GM19043 (cell line): Measurements from ENCODE around the gene WDR7.

Source experiments
- ATAC-seq: cut with Tn5 transposase; IDR thresholded peaks from one replicate; pipeline ENCODE4 v1.9.1; 2021; ENCODE audit warnings: low read depth; ENCODE audit not compliant: unreplicated experiment

WDR7 gene

GRCh38 chr18:56650944-56651770, at the start of gene WDR7:
Gene WDR7 (plus strand): TSS chr18:56651359. CDS start chr18:56672516, 21,157 bp downstream.
- ATAC-seq = peak; percentile 91

DNA sequence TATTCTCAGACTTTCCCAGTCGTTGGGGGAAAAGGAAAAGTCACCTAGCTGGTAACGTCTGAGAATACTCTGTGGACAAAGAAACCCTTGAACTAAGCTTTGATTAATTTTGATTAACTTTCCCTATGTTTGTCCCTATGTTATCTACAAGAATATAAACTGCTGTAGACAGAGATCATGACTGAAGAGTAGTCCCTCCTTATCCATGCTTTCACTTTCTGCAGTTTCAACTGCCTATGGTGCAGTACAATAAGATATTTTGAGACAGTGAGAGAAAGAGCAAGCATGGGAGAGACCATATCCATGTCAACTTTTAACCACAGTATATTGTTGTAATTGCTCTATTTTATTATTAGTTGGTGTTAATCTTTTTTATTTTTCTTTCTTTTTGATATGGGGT, 44.5 kb upstream of the WDR7 start:
- no peak for ATAC-seq

DNA sequence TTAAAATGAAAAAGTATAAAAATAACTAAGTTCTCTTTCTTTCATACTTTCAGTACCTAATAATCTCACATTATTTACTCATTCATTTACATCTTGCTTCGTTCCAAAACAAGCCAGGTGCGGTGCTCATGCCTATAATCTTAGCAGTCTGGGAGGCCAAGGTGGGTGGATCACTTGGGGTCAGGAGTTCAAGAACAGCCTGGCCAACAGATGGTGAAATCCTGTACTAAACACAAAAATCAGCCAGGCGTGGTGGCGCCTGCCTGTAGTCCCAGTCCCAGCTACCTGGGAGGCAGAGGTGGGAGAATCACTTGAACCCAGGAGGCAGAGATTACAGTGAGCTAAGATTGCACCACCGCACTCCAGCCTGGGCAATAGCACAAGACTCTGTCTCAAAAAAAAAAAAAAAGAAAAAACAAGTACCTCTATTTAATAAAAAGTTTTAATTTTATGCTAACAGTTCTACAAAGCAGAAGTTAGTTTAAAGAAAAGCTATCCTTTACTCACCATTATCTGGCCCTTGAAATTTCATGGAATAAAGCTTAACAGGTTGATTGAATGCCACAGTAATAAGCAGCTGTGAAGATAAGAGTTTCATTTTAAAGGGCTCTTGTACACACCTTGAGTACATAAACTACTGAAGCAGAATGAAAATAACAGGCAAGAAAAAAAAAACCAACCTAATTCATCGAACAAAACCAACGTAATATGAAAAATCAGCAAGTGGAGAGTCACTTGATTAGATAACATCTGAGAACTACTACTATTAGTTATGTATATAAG, 35.2 kb upstream of the WDR7 start:
- peak; percentile 45 for ATAC-seq

DNA sequence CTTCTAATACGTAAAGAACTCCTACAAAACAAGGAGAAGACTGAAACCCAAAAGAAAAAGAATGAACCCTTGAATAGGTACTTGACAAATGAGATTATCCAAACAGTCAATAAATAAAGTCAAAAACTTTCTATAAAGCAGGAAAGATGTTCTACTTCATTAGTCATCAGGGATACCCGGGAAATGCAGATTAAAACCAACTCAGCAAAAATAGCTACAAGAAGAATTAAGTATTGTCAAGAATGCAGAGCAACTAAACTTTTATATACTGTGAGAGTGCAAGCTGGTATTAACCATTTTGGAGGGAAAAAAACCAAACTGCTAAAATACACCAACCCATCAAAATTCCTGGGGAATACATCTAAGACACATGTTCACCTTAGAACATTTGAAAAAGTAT, 23.2 kb upstream of the WDR7 start:
- no peak for ATAC-seq

DNA sequence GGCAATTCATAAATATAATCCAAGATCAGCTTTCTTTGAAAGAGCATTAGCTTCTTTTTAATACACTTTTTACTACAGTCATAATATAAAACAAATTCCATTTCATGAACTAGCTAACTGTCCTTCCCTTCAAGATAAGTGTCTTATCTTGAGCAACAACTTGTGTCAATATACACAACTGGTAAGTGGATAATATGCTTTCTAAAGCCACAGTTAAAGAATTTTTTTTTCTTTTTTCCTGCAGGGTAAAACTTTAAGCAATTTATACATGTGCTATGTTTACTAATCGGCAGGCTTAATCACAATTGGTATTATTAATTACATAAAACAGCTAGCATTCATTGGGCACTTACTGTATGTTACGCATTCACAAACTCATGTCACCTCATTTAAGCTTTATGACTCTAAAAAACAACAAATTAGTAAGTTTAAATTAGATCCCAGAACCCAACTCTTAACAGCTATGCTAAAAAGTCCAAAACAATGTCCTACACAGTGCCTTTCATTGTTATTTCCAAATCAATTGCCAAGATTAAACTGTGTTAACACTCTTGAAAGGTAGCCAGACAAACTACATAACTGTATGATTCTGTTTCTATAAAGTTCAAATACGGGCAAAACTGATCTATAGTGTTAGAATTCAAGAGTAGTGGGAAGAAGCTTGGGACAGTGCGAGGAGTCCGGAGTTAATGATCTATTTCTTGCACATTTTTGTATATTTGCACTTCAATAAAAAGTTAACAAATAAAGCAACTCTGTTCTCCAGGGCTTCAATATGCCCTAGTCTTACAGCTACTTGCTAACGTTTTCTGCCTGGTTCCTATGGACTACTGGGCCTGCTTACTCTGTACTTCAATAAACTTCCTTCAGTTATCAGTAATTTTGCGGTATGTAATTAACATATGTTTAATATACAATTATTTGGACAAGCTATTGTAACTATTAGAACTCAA, 18.8 kb upstream of the WDR7 start:
- no peak for ATAC-seq

GRCh38 chr18:56635007-56635406, 16.2 kb upstream of the WDR7 start:
- no peak for ATAC-seq

DNA sequence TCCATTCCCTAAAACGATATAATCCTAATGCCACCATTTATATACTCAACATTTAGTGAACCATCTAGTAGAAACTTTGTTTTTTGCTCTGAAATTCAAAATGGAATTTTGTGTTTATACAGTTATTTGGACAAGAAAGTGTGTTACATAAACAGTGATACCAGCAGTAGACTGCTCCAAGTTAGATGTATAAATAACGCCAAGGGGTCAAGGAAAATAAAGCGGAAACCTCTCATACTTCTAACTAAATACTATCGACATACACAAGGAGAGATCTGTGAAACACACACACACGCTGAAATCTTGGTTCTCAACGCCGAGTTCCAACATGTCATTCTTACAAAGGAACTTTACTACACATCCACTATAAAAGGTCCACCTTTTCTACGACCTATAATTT, 14.0 kb upstream of the WDR7 start:
- no peak for ATAC-seq

DNA sequence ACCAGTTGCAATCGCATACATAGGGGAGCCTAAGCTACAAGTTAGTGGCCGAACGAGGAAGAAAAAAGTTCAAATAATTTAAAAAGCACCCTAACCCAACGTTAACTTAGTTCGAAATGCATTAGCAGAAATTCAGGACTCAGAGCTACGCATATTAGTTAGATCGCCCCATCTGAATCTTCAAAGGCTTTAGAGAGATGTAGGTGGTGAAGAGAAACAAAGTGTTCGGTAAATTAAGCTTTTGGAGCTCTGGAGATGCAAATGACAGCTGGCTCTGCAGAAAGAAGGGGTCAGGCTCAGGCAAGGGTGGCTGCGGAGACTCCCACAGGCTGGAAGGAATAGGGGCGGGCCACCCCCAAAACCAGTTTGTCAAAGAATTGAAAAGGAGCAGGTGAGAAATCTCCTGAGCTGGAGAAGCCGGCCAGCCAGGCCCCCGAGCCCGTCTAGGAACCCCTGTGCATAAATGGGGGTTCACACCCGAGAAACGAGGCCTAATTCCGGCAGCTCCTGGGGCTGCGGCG, 13.4 kb upstream of the WDR7 start:
- peak; percentile 7 for ATAC-seq

GRCh38 chr18:56638232-56639103, 12.7 kb upstream of the WDR7 start, which contains the start of gene TXNL1:
Gene TXNL1 (minus strand): TSS chr18:56638592. CDS start chr18:56638440, 152 bp downstream.
- ATAC-seq = peak; percentile 94

DNA sequence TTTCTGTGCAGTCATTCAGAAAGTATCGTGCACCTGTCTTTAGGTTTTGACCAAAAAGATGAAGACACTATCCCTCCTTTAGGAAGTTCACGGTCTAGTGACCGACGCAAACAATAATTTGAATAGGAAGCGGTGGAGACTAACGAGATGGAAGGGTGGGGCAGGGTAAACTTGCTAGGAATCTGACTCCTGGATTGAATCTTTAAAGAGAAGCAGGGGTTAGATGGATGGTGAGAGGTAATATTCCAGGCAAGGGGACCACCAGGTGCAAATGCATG, 12.1 kb upstream of the WDR7 start:
- ATAC-seq = no peak

DNA sequence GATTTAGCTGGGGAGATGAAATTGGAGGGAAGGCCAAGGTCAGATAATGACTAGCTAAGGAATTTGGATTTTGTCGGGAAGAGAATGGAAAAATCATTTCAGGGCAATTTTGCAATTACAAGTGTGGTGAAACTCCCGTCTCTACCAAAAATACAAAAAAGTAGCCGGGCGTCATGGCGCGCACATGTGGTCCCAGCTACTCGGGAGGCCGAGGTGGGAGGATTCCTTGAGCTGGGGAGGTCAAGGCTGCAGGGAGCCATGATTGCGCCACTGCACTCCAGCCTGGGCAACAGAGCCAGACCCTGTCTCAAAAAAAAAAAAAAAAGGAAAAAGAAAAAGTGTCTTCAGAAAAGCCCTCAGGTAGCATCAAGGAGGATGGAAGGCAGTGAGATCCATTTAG, 11.6 kb upstream of the WDR7 start:
- no peak for ATAC-seq

GRCh38 chr18:56641714-56642337, 9.3 kb upstream of the WDR7 start:
- ATAC-seq = no peak

GRCh38 chr18:56643381-56643780, 7.8 kb upstream of the WDR7 start:
- ATAC-seq = no peak

GRCh38 chr18:56645415-56646016, 5.6 kb upstream of the WDR7 start:
- ATAC-seq = no peak

- ATAC-seq = no peak
Measured at GRCh38 chr18:56647071-56647470, 4.1 kb upstream of the WDR7 start.

DNA sequence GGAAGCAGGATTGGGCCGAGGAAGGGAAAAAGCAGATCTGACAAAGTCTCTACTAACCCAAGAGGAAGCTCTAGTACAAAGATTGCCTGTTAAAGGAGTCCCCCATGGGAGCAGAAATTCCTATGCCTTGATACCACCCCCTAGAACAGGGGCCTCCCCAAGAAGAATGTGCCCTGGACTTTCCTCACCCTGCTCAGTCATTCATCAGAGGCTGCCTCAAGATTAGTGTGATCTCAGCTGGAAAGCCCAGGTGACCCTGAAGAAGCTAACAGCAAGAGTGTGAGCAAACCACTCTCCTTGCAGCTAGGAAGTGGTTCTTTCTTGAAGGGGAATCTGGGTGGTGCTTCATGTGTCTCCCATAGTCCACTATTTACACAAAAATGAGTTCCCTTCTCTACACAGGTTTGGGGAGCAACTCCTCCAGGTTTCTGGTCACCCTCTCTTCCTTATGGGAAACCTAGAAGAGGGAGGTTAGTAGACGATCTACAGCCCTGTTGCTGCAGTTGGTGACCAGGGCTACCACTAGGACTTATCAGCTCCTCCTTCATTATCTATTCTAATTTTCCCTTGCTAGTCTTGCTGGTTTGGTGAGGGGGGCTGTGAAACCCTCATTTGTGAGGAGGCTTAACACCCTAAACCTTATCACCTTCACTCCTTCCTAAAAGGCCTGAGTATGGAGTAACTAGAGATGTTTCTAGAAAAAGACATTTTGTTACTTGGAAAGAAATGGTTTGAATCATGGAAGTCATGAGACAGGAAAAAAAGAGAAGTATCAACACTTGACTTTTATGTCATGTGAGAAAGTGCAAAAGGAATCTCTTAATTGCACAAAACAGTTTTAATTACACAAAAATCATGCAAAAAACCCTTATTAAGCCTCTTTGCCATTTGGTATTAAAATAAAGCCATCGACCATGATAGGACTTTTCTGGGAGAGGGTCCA, 2.9 kb upstream of the WDR7 start:
- no peak for ATAC-seq

DNA sequence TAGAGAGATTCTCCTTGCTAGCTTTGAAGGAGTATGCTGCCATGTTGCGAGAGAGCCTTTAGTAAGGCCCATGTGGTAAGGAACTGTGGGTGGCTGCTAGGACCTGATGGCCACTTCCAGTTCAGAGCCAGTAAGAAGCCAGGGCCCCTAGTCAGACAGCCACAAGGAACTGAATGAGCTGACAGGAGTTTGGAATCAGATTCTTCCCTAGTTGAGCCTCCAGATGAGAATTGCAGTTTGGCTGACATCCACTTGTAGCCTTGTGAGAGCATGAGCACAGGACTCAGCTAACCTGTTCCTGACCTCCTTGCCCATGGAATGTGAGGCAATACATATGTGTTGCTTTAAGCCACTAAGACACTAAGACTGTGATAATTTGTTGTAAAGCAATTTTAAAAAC, 1.2 kb upstream of the WDR7 start:
- no peak for ATAC-seq

GRCh38 chr18:56651771-56652092, 573 bp downstream of the WDR7 start:
- ATAC-seq = no peak
